GM18517 (cell line): Measurements from ENCODE around the gene ZNF785.
"Not testable (repeated sequence)": the region's sequence is repeated elsewhere in the genome, so short reads cannot be mapped to it uniquely, and the experiment has no call there.

Source experiments
- ATAC-seq: cut with Tn5 transposase; IDR thresholded peaks from one replicate; pipeline ENCODE4 v1.9.1; 2021; ENCODE audit warnings: mild to moderate bottlenecking, moderate library complexity; ENCODE audit not compliant: unreplicated experiment

The ZNF785 gene

GRCh38 chr16:30541502-30542329, 43.8 kb downstream of the ZNF785 start:
- no peak for ATAC-seq

GRCh38 chr16:30540916-30541464, 44.5 kb downstream of the ZNF785 start:
- not testable (repeated sequence) for ATAC-seq

GRCh38 chr16:30539986-30540526, 45.4 kb downstream of the ZNF785 start:
- ATAC-seq: not testable (repeated sequence)

GRCh38 chr16:30539000-30539964, 46.2 kb downstream of the ZNF785 start:
- no peak for ATAC-seq

GRCh38 chr16:30536391-30537024, 49.0 kb downstream of the ZNF785 start:
- ATAC-seq: not testable (repeated sequence)

- no peak for ATAC-seq
These were observed 49.7 kb downstream of the ZNF785 start for GRCh38 chr16:30535777-30536190.

GRCh38 chr16:30535106-30535776, 50.3 kb downstream of the ZNF785 start:
- peak; percentile 15 for ATAC-seq

- peak; percentile 58 for ATAC-seq
These were observed 51.0 kb downstream of the ZNF785 start, which contains the start of gene ZNF747 for GRCh38 chr16:30534368-30535105. Gene ZNF747, minus strand, starts transcription at chr16:30534858. Its CDS starts 179 bp downstream, at chr16:30534679.

GRCh38 chr16:30533748-30534367, 51.6 kb downstream of the ZNF785 start:
- ATAC-seq: peak; percentile 21

- ATAC-seq: no peak
These were observed 52.4 kb downstream of the ZNF785 start for GRCh38 chr16:30533146-30533522.

- ATAC-seq: no peak
These were observed 53.0 kb downstream of the ZNF785 start for GRCh38 chr16:30532285-30533145.
